ENCODE results near the gene RANBP17. TPM values are rescaled to one million over a fixed set of nuclear protein-coding genes. Genes with fewer than 3 reads are reported as not detected.
A peak's percentile ranks its signal among the peaks of the same experiment; 100 is the strongest.

The RANBP17 gene
- total RNA-seq, 1 donor from 2014 or later: 32.8 TPM

DNA sequence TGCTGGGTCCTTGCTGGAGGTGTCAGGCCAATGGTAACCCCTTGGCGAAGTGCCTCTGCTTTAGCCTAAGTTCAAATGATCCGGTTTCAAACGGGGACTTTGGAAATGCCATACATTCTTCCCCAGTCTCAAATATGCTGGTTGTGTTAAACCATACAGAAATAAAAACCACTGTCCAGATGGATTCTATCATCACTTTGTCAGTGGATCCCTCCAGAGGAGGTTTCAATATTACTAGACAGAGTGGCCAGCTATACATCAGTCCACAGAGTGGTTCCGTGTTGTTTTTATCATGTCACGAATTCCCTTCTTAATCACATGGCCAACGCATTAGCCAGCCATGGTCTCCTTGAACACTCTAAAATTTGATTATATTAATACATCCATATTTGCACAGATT, 7.3 kb upstream of the RANBP17 start:
- no peak for DNase-seq (ENCODE audit: low spot score, unreplicated experiment)
- Mint-ChIP-seq H3K27ac (no peak overlapping the region), H3K36me3 (ENCODE audit: insufficient read depth) (no peaks in the 10 kb centered on the region), H3K9me3 (ENCODE audit: low read depth) (peaks cover 9% of the 10 kb centered on the region), H3K4me3 (ENCODE audit: low read depth) (no peak overlapping the region), H3K4me1 (ENCODE audit: low read depth) (no peaks in the 10 kb centered on the region), H3K27me3 (no peaks in the 10 kb centered on the region)
- TF ChIP-seq, protein P1, sequence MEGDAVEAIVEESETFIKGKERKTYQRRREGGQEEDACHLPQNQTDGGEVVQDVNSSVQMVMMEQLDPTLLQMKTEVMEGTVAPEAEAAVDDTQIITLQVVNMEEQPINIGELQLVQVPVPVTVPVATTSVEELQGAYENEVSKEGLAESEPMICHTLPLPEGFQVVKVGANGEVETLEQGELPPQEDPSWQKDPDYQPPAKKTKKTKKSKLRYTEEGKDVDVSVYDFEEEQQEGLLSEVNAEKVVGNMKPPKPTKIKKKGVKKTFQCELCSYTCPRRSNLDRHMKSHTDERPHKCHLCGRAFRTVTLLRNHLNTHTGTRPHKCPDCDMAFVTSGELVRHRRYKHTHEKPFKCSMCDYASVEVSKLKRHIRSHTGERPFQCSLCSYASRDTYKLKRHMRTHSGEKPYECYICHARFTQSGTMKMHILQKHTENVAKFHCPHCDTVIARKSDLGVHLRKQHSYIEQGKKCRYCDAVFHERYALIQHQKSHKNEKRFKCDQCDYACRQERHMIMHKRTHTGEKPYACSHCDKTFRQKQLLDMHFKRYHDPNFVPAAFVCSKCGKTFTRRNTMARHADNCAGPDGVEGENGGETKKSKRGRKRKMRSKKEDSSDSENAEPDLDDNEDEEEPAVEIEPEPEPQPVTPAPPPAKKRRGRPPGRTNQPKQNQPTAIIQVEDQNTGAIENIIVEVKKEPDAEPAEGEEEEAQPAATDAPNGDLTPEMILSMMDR (IDR thresholded peaks at IDR 0.05; ENCODE audit: unreplicated experiment): no peak

DNA sequence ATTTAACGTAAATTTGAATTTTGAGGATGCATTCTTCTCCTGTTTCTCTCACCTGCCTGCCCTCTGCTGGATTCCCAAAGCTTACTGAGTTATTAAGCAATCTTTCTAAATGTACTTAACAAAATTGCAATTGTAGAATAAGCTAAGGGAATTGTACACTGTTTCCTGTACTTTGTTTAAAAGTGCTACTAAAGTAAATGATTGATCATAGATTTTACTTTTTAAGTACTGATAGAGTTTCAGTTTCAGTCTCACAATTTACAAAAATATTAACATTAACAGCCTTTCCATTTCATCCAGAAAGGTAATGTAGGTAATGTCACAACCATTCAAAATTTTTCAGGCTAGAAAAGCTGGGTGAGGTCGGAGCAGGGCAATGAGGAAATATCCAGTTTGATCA, 4.8 kb upstream of the RANBP17 start:
- DNase-seq (ENCODE audit: low spot score, unreplicated experiment): no peak
- Mint-ChIP-seq H3K4me1 (ENCODE audit: low read depth) (no peaks in the 10 kb centered on the region), H3K9me3 (ENCODE audit: low read depth) (peaks cover 22% of the 10 kb centered on the region), H3K27ac (no peak overlapping the region), H3K27me3 (no peaks in the 10 kb centered on the region), H3K36me3 (ENCODE audit: insufficient read depth) (peaks cover 6% of the 10 kb centered on the region), H3K4me3 (ENCODE audit: low read depth) (no peak overlapping the region)
- TF ChIP-seq, protein P1 (IDR thresholded peaks at IDR 0.05; ENCODE audit: unreplicated experiment): no peak

DNA sequence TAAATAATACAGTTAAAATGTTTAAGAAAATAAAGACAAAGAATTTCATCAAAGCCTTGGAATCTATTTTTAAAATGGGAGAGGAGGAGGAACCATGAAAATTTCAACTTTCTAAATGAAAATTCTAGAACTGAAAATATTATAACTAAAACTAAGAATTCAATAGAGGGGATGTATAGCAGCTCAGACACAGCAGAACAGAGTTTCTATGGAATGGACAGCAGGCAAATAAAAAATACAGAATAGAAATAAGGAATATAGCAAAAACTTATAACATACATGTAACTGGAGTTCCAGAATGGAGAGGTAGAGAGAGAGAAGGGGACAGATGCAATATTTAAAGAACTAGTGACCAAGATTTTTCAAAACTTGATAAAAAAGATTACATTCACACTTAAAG, 1.4 kb upstream of the RANBP17 start:
- H3K9me3 Mint-ChIP-seq (ENCODE audit: low read depth): peaks cover 22% of the 10 kb centered on the region
- peaks cover 18% of the 10 kb centered on the region for H3K4me1 Mint-ChIP-seq (ENCODE audit: low read depth)
- H3K27me3 Mint-ChIP-seq: peaks cover 12% of the 10 kb centered on the region
- DNase-seq (ENCODE audit: low spot score, unreplicated experiment): no peak
- H3K27ac Mint-ChIP-seq: peak overlapping the region; percentile 71
- peak overlapping the region; percentile 75 for H3K4me3 Mint-ChIP-seq (ENCODE audit: low read depth)
- TF ChIP-seq, protein P1 (IDR thresholded peaks at IDR 0.05; ENCODE audit: unreplicated experiment): no peak
- peaks cover 6% of the 10 kb centered on the region for H3K36me3 Mint-ChIP-seq (ENCODE audit: insufficient read depth)

DNA sequence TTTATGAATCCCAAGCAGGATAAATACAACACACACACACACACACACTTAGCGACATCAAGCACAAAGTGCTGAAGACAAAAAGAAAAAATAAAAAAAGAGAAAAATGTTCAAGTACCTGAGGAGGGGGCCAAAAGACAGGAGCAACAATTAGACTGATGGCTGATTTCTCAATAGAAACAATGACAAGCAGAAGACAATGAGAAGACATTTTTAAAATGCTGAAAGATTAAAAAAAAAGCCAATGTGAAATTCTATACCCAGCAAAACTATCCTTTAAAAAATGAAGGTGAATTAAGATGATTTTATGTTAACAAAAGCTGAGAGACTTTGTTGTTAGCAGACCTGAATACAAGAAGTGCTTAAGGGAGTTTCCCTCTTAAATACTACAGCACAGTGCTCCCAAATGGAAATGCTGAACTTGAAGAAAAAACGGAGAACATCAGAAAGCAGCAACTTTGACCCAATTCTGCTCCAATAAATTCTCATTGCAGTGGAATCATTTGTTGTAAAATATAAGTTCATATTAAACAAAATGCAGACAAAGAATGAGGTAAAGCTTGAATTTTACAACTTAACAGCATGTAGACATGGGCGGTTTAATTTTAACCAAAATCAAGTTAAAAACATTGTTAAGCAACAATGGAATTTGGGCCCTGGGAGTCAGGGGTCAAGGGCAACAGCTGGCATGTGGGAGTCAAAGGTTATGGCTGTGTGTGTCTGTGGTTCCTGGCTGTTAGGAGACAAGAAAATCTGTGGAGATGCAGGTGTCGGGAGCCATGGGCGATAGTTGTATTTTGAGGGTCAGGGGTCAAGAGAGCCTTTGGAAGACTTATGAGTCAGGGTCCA, 776 bp upstream of the RANBP17 start:
- Mint-ChIP-seq H3K27me3 (peaks cover 12% of the 10 kb centered on the region), H3K9me3 (ENCODE audit: low read depth) (peaks cover 22% of the 10 kb centered on the region), H3K4me1 (ENCODE audit: low read depth) (peaks cover 18% of the 10 kb centered on the region), H3K36me3 (ENCODE audit: insufficient read depth) (peaks cover 6% of the 10 kb centered on the region), H3K4me3 (ENCODE audit: low read depth) (peak overlapping the region; percentile 75), H3K27ac (peak overlapping the region; percentile 80)
- no peak for DNase-seq (ENCODE audit: low spot score, unreplicated experiment)
- TF ChIP-seq, protein P1 (IDR thresholded peaks at IDR 0.05; ENCODE audit: unreplicated experiment): no peak

DNA sequence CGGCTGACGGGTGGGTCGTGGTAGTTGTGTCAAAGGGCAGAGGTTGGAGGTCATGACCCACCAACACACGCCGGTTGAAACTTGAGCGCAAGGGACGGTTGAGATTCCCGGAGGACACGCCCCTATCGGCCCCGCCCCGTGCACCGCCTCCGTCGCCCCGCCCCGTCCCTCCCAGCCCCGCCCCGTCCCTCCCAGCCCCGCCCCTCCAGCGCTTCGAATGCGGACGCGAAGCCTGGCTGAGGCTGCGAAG, 226 bp upstream of the RANBP17 start:
- H3K4me1 Mint-ChIP-seq (ENCODE audit: low read depth): peaks cover 18% of the 10 kb centered on the region
- peak overlapping the region; percentile 75 for H3K4me3 Mint-ChIP-seq (ENCODE audit: low read depth)
- peak overlapping the region; percentile 80 for H3K27ac Mint-ChIP-seq
- H3K9me3 Mint-ChIP-seq (ENCODE audit: low read depth): peaks cover 22% of the 10 kb centered on the region
- no peak for DNase-seq (ENCODE audit: low spot score, unreplicated experiment)
- H3K27me3 Mint-ChIP-seq: peaks cover 12% of the 10 kb centered on the region
- peaks cover 6% of the 10 kb centered on the region for H3K36me3 Mint-ChIP-seq (ENCODE audit: insufficient read depth)
- TF ChIP-seq, protein P1 (IDR thresholded peaks at IDR 0.05; ENCODE audit: unreplicated experiment): no peak

Measured in progenitor cell of endocrine pancreas (in vitro differentiated cells).